ENCODE data around the gene PACS2. TPM values are rescaled to one million over a fixed set of nuclear protein-coding genes. Genes with fewer than 3 reads are reported as not detected.

Gene PACS2
- total RNA-seq, 1 donor from 2014 or later, result 48.0 TPM

DNA sequence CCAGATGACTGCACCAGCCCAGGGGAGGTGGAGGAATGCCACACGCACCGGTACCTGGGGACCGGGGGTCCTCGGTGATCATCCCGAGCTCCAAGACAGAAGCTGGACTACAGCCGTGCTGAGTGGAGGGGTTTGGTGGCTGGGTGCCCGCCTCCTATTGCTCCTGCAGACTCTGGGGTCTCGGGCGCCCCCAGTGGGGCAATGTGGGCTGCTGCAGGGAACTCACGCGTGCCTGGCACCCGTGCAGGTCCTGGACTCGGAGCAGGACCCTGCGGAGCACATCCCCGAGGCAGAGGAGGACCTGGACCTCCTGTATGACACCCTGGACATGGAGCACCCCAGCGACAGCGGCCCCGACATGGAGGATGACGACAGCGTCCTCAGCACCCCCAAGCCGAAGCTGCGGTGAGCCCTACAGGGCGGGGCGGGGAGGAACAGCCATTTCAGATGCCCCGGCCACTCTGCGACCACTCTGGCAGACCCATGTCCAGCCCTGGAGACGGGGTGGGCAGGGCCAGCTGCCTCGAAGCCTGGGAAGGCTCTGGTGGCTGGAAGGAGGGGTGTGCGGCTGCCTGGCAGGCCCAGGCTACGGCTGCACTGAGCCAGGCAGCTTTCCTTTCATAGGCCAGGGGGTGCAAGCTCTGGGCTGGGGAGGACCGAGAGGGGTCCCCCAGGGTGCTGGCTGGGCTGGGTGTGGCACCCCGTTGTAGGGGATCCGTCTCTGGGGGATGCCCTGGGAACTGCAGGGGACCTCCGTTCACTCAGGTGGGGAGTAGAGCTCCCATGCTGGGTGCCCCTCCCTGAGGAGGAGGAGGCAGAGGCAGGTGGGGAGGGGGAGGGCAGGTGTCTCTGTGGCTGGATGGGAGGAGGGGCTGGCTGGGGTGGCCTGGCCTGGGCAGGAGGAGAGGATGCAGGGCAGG, 62.2 kb downstream of the PACS2 start:
- Mint-ChIP-seq H3K9me3 (no peaks in the 10 kb centered on the region), H3K27me3 (no peaks in the 10 kb centered on the region), H3K27ac (no peak overlapping the region), H3K4me3 (no peak overlapping the region), H3K4me1 (peaks cover 8% of the 10 kb centered on the region), H3K36me3 (ENCODE audit: low read depth) (no peaks in the 10 kb centered on the region)
- CTCF ChIA-PET, result interaction anchor here (0.9 kb wide), 1 partner anchor 104 kb away, joined by 3 read pairs; no protein-coding TSS in a partner anchor
- intact Hi-C loops (cut with micrococcal nuclease), result no loop called here
- POLR2A ChIA-PET, result no interaction called here
- ATAC-seq (ENCODE audit: low read depth) (no peak), DNase-seq (no peak)
- TF ChIP-seq CTCF (IDR thresholded peaks at IDR 0.05), result no peak

GRCh38 chr14:105377555-105378182, 63.1 kb downstream of the PACS2 start:
- H3K36me3 Mint-ChIP-seq (ENCODE audit: low read depth), result peaks cover 2% of the 10 kb centered on the region
- ATAC-seq (ENCODE audit: low read depth) (no peak), DNase-seq (no peak)
- no peak overlapping the region for H3K27ac Mint-ChIP-seq
- ChIA-PET POLR2A (no interaction called here), CTCF (no interaction called here)
- no peak overlapping the region for H3K4me3 Mint-ChIP-seq
- no peaks in the 10 kb centered on the region for H3K9me3 Mint-ChIP-seq
- H3K4me1 Mint-ChIP-seq, result peaks cover 8% of the 10 kb centered on the region
- intact Hi-C loops (cut with micrococcal nuclease), result no loop called here
- TF ChIP-seq CTCF (IDR thresholded peaks at IDR 0.05), result no peak
- no peaks in the 10 kb centered on the region for H3K27me3 Mint-ChIP-seq

DNA sequence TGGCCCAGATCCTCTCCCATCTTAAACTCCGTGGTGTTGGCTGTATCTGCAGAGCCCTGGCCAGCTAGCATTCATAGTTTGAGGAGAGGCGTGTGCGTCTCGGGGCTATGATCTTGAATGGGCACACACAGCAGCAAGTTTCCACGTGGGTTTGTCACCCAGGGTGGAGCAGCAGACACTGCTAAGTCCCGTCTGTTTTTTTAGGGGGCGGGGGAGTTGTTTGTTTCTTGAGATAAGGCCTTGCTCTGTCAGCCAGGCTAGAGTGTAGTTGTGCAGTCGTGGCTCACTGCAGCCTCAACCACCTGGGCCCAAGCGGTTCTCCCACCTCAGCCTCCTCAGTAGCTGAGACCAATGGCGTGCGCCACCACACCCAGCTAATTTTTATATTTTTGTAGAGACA, 63.7 kb downstream of the PACS2 start:
- H3K9me3 Mint-ChIP-seq, result no peaks in the 10 kb centered on the region
- no peak overlapping the region for H3K4me3 Mint-ChIP-seq
- CTCF ChIA-PET, result no interaction called here
- no peaks in the 10 kb centered on the region for H3K27me3 Mint-ChIP-seq
- POLR2A ChIA-PET, result no interaction called here
- no peak overlapping the region for H3K27ac Mint-ChIP-seq
- peaks cover 8% of the 10 kb centered on the region for H3K4me1 Mint-ChIP-seq
- intact Hi-C loops (cut with micrococcal nuclease), result no loop called here
- DNase-seq (no peak), ATAC-seq (ENCODE audit: low read depth) (no peak)
- peaks cover 3% of the 10 kb centered on the region for H3K36me3 Mint-ChIP-seq (ENCODE audit: low read depth)
- TF ChIP-seq CTCF (IDR thresholded peaks at IDR 0.05), result no peak

- no peak for ATAC-seq (ENCODE audit: low read depth)
- no peak overlapping the region for H3K27ac Mint-ChIP-seq
- POLR2A ChIA-PET, result interaction anchor here (1.1 kb wide), 1 partner anchor 18 kb away, joined by 3 read pairs; no protein-coding TSS in a partner anchor
- no peak overlapping the region for H3K4me3 Mint-ChIP-seq
- peaks cover 8% of the 10 kb centered on the region for H3K36me3 Mint-ChIP-seq (ENCODE audit: low read depth)
- no peak for TF ChIP-seq CTCF (IDR thresholded peaks at IDR 0.05)
- peaks cover 8% of the 10 kb centered on the region for H3K4me1 Mint-ChIP-seq
- CTCF ChIA-PET, result interaction anchor here (1.0 kb wide), 1 partner anchor 8 kb away, joined by 4 read pairs; no protein-coding TSS in a partner anchor
- H3K27me3 Mint-ChIP-seq, result no peaks in the 10 kb centered on the region
- intact Hi-C loops (cut with micrococcal nuclease), result no loop called here
- DNase-seq, result no peak
- no peaks in the 10 kb centered on the region for H3K9me3 Mint-ChIP-seq
Observed at GRCh38 chr14:105378873-105379685, 64.5 kb downstream of the PACS2 start.

Measured in activated B cell treated with CpG ODN at 0.5 μM for 24 hours (primary cell).